BE2C (cell line): ENCODE results near the gene ZCCHC13.
"Not testable (repeated sequence)": the region's sequence is repeated elsewhere in the genome, so short reads cannot be mapped to it uniquely, and the experiment has no call there.

ENCODE experiments used
- DNase-seq: peaks from one replicate; pipeline ENCODE4 v3.0.0-alpha.2; 2020
- H3K27me3 ChIP-seq: fragments of 250-450 bp; sonication (Bioruptor Pico); 2 replicates; pipeline ENCODE4 v1.5.1; 2020; ENCODE audit warnings: mild to moderate bottlenecking
- H3K36me3 ChIP-seq: fragments of 250-450 bp; sonication (Bioruptor Pico); 2 replicates; pipeline ENCODE4 v1.5.1; 2020; ENCODE audit warnings: mild to moderate bottlenecking
- H3K4me1 ChIP-seq: fragments of 250-450 bp; sonication (Bioruptor Pico); 2 replicates; pipeline ENCODE4 v1.5.1; 2020
- H3K4me3 ChIP-seq: 2 replicates; pipeline ENCODE4 v1.5.1; 2011; ENCODE audit warnings: low read depth, low read length
- H3K9me3 ChIP-seq: fragments of 250-450 bp; sonication (Bioruptor Pico); 2 replicates; pipeline ENCODE4 v1.5.1; 2020
- TF ChIP-seq, protein P1 (sequence below): IDR thresholded peaks from 2 replicates; pipeline ENCODE4 v1.5.1; 2012; ENCODE audit warnings: mild to moderate bottlenecking, low read depth, low read length

Gene ZCCHC13

GRCh38 chrX:74325130-74326059 is 21.4 kb downstream of the ZCCHC13 start:
- TF ChIP-seq, protein P1, sequence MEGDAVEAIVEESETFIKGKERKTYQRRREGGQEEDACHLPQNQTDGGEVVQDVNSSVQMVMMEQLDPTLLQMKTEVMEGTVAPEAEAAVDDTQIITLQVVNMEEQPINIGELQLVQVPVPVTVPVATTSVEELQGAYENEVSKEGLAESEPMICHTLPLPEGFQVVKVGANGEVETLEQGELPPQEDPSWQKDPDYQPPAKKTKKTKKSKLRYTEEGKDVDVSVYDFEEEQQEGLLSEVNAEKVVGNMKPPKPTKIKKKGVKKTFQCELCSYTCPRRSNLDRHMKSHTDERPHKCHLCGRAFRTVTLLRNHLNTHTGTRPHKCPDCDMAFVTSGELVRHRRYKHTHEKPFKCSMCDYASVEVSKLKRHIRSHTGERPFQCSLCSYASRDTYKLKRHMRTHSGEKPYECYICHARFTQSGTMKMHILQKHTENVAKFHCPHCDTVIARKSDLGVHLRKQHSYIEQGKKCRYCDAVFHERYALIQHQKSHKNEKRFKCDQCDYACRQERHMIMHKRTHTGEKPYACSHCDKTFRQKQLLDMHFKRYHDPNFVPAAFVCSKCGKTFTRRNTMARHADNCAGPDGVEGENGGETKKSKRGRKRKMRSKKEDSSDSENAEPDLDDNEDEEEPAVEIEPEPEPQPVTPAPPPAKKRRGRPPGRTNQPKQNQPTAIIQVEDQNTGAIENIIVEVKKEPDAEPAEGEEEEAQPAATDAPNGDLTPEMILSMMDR: 0 out of 2 replicates have a peak, but pooled peaks have one; percentile 16

GRCh38 chrX:74338852-74339251 is 34.9 kb downstream of the ZCCHC13 start:
- Histone ChIP-seq H3K36me3 (no peaks in the 10 kb centered on the region), H3K27me3 (no peaks in the 10 kb centered on the region)
- TF ChIP-seq, protein P1: no peak

More at GRCh38 chrX:74325130-74326059, 21.4 kb downstream of the ZCCHC13 start:
- H3K4me1 ChIP-seq: no peaks in the 10 kb centered on the region
- H3K36me3 ChIP-seq: no peaks in the 10 kb centered on the region
- no peak overlapping the region for H3K4me3 ChIP-seq
- DNase-seq: no peak
- no peaks in the 10 kb centered on the region for H3K9me3 ChIP-seq
- H3K27me3 ChIP-seq: no peaks in the 10 kb centered on the region

DNA sequence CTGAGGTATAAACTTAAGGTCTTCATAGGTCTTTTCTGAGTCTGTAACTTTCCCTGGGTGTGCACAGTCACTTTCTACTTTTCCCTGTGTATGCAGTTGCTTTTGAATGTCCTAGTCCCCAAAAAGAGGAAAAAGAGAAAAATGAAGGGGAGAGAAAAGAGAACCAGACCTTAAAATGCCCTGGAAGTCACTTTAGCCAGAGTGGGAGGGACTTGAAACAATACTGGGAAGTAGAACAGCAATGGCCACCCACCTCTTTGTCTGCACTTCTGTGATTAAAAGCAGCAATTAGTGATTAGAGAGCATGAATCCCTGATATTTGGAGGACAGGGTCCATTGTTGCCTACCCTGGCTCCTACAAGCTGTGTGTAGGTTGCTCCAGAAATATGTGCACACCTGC is 36.1 kb downstream of the ZCCHC13 start:
- Histone ChIP-seq H3K36me3 (no peaks in the 10 kb centered on the region), H3K4me1 (no peaks in the 10 kb centered on the region), H3K27me3 (no peaks in the 10 kb centered on the region), H3K9me3 (no peaks in the 10 kb centered on the region), H3K4me3 (no peak overlapping the region)
- DNase-seq: no peak
- TF ChIP-seq, protein P1: no peak

More at GRCh38 chrX:74338852-74339251, 34.9 kb downstream of the ZCCHC13 start:
- H3K4me1 ChIP-seq: no peaks in the 10 kb centered on the region
- H3K4me3 ChIP-seq: no peak overlapping the region
- DNase-seq: no peak
- H3K9me3 ChIP-seq: no peaks in the 10 kb centered on the region

DNA sequence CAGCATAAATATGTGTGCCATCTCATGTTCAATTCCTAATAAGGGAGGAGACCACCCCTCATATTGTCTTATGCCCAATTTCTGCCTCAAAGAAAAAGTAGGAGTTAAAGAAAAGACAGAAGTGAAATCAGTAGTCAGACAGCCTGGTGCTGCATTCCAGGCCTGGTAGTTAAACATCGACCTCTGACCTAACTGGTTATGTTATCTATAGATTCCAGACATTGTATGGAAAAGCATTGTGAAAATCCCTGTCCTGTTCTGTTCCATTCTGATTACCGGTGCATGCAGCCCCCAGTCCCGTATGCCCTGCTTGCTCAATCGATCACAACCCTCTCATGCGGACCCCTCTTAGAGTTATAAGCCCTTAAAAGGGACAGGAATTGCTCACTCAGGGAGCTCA is 38.2 kb downstream of the ZCCHC13 start:
- not testable (repeated sequence) for DNase-seq, H3K9me3 ChIP-seq, H3K4me3 ChIP-seq

DNA sequence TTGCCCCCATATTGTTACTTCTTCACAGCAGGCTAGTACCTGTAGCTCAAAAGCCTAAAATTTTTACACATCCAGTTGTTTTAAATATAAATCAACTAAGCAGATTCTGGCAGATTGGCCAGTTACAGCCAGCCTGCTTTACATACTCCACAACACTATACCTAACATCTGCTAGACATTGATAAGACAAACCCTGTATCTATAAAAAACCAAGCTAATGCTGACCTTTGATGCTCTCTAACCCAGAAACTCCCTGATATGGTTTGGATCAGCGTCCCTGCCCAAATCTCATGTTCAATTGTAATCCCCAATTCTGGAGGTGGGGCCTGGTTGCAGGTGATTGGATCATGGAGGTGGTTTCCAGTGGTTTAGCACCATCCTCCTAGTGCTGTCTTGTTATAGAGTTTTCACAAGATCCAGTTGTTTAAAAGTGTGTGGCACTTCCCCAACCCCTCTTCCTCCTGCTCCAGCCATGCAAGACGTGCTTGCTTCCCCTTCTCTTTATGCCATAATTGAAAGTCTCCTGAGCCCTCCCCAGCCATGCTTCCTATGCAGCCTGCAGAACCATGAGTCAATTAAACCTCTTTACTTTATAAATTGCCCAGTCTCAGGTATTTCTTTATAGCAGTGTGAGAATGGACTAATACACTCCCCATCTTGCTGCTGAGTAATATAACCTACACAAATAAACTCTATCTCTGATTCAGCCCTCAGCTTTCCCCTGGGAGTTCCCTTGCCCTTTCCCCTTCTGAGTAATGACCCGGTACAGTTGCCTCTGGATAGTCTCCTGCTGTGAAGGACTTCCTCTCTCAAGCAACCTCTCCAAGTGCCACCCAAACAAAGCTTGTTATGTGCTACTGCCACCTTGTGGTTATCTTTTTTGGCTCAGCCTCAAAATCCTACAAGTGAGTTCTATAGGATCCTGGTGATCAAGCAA is 39.6 kb downstream of the ZCCHC13 start:
- Histone ChIP-seq H3K36me3 (no peaks in the 10 kb centered on the region), H3K4me1 (no peaks in the 10 kb centered on the region), H3K9me3 (no peaks in the 10 kb centered on the region), H3K27me3 (no peaks in the 10 kb centered on the region), H3K4me3 (no peak overlapping the region)
- TF ChIP-seq, protein P1: peak; percentile 72
- peak; percentile 67 for DNase-seq

More for the DNA sequence above, 38.2 kb downstream of the ZCCHC13 start:
- not testable (repeated sequence) for H3K27me3 ChIP-seq, H3K36me3 ChIP-seq, H3K4me1 ChIP-seq

DNA sequence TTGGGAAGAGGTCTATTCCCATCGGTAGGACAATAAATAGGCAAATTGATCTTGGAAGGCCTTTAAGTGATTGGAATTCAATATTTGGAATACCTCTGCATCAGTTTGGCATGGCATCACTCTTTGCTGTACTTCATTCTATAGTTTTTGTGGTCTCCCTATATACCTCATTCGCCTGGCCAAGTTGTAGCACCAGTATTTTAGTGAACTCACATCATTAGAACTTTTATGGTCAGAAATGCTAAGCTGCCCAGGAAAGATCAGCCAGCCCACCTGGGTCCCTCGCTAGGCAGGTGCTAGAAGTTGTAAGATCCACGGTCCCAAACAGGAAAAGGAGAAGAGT is 40.3 kb downstream of the ZCCHC13 start:
- TF ChIP-seq, protein P1: no peak
- no peaks in the 10 kb centered on the region for H3K27me3 ChIP-seq
- DNase-seq: no peak
- no peaks in the 10 kb centered on the region for H3K36me3 ChIP-seq
- H3K4me1 ChIP-seq: no peaks in the 10 kb centered on the region
- no peak overlapping the region for H3K4me3 ChIP-seq
- no peaks in the 10 kb centered on the region for H3K9me3 ChIP-seq
